DMS153 treated with DMSO at 0.1 percent for 48 hours (cell line): Measurements from ENCODE around the gene MAD1L1.

Source experiments
- DNase-seq: peaks from one replicate; lab custom pipeline; 2025; ENCODE audit not compliant: unreplicated experiment; lab: John Stamatoyannopoulos, UW

Gene MAD1L1

DNA sequence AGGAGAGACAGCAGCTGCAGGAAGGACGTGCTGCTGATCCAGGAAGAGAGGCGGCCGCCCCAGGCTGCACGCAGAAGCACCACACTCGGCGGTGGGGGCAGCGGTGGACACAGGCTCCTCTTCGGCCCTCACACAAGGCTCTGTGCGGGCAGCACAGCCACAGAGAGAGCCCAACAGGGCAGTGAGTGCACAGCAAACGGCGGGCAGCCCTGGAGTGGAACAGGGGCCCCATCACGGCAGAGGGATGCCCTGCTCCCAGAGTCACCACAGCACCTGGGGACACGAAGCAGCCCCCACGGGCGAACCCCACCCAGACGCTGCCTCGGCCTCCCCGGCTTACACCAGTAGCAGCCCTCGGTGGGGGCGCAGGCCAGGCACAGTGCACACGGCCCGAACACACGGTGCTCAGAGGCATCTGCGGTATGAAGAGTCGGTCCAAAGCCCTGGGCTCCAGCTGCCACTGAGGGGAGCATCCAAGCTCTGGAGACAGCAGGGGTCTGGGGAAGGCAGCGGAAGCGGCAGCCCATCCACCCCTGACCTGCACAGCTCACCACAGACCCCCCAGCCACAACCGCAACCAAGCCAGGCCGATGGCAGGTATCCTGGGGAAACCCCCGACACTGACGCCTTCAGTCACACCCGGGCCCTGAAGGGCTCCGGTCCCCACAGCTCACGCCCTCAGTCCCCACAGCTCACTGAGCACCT, 26.1 kb upstream of the MAD1L1 start:
- no peak for DNase-seq

DNA sequence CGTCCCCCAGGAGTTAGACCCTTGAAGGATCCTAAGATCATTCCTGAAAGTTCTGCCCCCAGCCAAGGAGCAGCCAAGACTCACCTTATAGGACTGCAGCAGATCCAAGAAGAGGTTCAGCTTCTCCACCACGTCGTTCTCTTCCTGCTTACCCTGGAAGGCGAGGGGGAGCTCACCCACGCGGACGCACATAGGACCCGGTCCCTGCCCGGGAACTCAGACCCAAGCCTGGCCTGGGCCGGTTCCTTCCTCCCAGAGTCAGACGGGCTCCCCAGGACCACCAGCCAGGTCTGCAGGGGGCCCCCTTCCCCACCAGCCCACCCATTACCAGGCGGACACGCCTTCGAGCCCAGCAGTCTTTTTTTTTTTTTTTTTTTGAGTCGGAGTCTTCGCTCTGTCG, 24.9 kb upstream of the MAD1L1 start:
- no peak for DNase-seq

DNA sequence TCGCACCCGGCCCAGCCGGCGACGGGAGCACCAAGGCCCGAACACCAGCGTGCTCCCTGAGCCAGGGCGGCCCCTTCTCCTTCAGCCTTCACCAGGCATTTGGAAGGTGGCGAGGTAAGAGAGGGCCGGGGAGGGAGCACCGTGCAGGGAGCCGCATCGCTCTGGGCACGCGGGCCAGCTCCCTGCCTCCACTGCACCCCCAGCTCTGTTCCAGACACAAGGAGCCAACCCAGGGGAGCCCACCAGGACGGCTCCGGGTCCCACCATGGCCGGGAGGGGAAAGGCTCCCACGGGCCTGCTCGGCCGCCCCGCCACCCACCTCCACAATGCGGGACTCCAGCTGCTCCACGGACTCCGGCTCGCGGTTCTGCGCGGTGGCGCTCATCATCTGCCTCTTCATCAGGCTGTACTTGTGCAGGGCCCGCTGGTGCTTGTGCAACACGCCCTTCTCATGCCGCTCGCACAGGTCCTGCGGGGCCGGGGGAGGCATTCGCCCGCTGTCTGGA, 24.4 kb upstream of the MAD1L1 start:
- DNase-seq, result no peak

DNA sequence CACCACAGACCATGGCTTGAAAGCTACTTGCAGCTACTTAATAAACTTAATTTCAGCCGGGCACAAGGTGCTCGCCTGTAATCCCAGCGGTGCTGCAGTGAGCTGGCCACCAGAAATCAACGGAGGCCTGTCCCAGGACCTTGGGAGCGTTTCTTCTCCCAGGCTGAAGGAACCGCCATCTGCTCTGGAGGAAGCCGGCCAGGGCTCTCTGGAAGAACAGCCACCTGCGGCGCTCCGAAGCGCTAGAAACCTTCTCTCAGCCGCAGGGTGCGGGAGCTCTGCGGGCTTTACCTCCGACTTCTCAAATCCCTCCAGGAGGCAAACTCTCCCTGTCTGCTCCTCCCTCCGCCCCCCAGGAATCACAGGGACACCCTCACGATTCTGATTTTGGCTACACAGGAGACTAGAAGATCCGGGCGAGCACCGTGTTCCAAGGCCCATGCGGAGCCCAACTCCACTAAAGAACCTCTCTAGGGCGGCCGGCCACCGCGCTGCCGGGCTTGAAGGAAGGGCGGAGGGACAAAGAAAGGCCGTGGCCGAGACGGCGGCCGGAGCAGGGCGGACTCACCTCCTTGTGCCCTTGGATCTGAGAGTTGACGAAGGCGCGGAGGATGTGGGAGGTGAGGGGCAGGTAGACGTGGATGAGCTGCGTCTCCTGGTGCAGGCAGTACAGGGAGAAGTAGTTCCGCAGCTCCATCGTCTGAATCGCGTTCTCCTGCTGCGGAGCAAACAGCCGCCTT, 23.7 kb upstream of the MAD1L1 start:
- DNase-seq, result no peak

DNA sequence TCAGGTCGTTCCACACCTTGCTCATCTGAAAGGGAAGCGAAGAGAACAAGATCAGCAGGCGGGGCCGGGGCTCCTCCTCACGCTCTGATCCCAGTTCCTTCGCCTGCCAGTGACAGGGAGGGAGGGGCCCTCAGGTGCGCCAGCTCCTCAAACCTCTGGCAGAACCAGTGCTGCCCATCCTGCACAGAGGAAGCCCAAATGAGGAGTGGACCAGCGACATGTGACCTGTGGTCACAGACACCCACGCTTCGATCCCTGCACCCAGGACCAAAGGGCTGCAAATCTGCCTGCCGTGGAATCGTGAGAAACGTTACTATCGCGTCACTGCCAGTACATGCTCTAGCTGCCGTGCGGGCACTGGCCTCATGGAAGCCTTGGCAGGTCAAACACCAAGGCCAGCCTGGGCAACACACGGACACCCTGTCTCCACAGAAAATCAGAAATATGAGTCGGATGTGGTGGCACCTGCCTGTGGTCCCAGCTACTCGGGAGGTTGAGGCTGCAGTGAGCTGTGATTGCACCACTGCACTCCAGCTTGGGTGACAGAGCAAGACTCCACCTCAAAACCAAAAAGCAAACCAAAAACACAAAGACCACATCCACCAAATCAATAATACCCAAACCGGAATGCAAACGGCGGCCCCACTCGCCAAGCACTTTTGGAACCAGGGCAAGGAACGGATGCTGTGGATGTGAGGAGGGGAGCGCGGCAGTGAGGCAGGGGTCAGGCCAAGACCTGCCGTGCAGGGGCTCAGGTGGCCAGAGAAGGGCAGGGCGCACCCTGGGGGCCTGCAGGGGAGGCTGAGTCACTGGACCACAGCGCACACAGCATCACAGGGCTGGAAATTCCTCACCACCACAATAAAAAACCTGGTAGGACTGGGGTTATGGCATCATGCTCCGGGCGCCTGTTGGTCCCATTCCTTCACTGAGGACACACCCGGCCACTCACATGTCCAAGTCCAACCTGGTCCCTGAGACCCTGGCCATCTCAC, 22.7 kb upstream of the MAD1L1 start:
- no peak for DNase-seq

DNA sequence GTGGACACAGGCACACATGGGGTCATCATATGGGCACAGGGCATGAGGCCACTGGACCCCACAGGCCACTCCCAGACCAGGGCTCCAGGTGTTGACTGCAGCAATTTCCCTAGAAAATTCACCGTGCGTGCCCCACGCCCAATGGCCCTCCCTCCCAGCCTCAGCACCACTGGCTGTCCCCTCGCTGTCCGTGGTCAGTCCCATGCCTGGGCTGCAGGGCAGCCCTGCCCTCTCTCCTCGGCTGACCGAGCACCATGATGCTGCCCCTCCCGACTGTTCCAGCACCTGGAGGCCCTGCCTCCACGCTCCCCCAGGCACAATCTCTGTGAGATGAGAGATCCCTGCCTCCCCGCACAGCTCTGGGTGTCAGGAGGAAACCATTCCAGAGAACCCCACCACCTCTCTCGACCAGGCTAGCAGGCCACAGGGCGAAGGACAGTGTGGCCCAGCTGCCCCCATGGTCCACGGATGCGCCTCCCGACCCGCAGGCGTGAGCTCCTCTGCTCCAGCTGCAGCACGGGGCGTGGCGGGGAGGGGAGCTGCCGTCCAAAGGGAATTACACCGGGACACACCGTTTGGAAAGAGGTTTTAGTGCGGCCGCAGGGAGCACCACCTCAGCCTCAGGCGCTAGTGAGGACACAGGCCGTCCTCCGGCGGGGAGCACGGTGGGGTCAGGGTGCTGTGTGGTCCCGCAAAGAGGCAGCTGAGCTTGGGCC, 21.8 kb upstream of the MAD1L1 start:
- DNase-seq, result no peak

DNA sequence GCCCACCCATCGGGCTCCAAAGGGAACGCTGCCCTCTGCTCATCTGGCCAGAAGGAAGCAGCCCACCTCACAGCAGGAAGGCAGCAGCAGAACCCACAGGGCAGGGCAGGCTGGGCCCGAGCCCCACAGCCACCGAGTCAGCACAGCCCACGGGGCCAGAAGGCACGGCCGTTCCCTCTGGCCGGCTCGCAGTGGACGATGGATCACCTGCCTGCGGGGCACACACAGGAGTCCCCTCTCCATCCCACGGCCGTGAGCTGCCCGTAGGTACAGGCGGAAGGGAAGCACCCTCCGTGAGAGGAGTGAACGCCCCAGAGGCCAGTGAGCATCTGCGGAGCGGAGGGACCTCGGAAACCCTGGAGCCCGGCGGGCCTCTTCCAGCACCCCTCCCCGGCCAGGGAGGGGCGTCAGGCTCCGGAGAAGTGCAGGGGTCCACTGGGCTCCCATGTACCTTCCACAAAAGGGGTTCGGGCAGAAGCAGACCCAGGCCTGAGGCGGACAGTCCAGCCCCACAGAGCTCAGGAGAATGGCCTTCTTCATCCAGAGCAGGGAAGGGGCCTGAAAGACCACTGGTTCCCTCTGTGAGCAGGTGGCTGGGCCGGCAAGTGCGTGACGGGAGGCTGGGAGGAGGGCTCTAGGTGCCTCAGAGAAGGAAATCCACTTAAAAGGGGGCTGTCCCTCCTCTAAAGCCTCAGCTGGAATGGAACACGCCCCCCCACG, 20.9 kb upstream of the MAD1L1 start:
- DNase-seq, result no peak

DNA sequence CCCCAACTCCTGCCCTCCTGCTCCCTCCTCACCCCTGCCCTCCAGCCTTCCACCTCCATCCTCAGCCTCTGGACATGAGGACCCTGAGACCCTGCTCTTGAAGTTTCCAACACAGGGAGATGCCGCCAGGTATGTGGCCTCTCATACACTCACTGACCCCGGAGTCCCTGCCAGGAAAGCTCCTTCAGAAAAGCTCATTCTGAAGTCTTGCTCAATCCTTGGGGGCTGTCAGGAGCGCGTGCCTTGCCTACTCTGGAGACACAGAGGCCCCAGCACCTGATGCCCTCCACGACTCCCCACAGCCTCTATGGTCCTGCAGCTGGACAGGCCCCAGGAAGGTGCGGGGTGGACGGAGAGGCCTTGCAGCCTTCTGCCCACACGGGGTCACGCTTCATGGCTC, 20.3 kb upstream of the MAD1L1 start:
- DNase-seq, result no peak

DNA sequence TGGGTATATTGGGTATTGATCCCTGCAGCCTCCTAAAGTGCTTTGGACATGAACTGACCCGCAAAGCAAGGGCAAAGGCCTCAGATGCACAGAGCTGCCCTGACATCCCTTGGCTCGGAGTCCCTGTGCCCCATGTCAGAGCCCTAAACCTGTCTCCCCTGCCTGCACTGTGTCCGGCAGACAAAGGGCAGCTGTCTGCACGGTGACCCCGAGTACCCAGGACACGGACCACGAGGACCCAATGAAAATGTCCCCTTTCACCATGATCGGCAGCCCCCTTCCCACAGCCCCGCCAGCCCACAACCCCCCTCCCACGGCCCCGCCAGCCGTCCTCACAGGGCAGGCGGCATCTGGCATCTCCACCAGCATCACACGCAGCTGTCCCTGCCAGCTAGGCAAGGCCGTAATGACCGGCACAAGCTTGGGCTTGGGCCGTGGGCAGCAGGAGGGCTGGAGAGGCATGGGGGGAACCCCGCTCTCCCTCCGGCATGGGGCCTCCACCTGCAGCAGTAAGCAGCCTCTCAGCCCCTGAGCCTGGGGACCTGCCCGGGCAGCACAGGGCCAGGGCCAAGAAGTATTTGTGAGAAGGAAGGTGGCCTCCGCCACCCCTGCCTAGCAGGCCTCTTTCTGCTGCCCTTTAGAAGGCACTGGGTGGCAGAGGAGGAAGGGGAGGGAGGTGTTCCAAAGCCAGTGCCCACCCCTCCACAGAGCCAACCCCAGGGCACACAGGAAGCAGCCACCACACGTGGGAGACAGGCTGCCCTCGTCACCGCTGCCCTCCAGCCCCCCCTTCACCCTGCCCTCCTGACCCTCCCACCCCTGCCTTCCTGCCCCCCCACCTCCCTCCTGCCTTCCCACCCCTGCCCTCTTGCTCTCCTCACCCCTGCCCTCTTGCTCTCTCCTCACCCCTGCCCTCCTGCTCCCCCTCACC, 19.4 kb upstream of the MAD1L1 start:
- no peak for DNase-seq

DNA sequence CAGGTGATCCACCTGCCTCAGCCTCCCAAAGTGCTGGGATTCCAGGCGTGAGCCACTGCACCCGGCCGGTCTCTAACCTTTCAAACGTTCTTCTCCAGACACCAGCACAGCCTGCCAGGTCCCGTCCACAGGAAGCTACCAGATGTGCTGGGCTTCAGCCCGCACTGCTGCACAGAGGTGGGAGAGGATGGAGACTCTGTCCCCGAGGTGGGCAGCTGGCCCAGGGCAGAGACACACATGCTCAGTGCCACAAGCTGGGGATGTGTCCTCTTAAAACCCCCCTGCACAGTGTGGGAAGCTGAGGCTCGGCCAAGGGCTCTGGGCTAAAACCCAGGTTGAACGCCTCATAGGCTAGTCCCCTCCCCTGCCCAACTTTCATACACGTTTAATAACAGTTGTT, 18.6 kb upstream of the MAD1L1 start:
- no peak for DNase-seq

DNA sequence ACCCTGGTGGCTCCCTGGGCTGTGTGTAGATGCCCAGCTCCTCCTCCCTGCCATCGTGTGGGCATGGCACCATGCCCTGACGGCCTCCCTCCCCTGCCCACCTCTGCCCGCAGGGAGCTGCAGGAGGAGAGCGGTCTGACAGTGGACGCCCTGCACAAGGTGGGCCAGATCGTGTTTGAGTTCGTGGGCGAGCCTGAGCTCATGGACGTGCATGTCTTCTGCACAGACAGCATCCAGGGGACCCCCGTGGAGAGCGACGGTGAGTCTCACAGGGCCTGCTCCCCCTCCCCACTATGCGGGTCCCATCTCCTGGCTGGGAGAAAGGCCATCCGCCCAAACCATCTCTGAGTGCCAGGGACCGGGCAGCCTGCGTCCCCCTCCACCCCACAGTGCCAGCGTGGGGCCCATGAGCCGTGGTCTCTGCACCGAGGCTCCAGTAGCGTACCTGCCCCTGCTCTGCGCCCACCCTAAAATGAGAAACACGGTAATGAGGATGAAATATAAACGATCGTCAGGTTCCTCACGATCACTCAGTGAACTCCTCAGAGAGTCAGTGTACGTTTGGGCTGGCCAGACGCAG, 17.1 kb upstream of the MAD1L1 start:
- DNase-seq, result no peak

DNA sequence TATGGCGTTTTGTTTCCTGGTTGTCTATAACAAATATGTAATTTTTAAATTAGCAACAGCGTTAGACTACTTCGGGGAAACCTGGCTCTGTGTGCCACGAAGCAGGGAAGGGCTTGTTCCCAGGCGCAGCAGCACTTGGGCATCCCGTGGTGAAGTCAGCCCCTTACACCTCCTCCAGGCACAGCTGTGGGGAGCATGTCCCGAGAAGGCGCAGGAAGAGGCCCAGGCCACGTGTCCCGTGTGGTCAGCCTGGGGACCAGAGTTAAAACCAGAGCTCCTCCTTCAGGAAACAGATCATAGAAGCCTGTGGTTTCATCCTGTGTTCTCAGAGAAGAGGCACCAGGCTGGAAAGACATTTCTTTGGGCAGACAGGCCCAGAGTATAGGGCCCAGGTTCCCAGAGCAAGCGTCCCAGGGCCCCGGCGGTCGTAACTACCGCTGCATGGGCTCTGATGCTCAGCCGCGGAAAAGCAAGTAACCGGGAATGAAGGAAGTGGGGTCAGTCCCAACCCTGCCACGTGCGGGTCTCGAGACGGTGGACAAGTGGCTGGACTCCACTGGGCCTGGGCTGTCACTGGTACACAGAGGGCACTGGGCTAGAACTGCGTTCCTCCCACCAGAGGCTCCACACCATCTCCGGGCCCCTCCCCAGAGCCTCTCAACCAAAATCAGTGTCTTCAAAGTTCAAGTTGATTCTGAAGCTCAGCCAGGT, 16.4 kb upstream of the MAD1L1 start:
- no peak for DNase-seq

DNA sequence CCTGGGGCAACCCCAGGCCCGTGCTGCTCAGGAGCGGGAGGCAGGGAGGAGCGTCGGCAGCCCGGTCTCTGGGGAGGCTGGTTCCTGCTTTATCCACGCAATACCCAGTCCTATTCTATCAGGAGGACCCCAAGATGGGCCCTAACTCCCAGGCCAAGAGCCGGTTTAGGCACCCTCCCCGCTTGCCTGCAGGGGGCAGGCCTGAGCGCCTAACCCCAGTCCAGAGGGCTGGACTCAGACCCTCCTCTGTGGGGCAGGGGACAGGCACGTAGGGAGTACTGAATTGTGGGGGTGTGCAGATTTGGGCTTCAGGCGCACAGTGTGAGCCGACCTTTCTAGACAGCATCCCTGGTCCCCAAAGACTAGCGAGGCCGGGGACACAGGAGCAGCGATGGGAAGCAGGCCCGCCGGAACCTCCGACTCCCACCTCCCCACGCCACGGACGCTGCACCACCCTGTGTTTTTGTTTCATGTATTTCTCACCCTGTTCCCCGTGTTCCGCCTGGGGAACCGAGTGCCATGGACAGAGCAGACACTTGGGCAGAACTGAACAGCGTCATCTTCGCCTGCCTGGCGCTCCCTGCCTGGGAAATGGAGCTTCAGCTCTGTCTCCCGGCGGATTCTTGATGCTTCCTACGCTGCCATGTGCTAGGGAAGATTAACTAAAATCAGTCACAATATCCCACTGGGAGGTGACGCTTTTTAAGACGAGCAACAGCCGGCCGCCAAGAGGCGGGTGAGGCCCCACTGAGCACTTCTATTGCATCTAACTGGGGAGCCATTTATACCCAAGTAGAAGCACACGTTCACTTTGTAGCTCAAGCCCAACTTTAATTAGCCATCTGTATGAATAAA, 14.6 kb upstream of the MAD1L1 start:
- DNase-seq, result no peak

DNA sequence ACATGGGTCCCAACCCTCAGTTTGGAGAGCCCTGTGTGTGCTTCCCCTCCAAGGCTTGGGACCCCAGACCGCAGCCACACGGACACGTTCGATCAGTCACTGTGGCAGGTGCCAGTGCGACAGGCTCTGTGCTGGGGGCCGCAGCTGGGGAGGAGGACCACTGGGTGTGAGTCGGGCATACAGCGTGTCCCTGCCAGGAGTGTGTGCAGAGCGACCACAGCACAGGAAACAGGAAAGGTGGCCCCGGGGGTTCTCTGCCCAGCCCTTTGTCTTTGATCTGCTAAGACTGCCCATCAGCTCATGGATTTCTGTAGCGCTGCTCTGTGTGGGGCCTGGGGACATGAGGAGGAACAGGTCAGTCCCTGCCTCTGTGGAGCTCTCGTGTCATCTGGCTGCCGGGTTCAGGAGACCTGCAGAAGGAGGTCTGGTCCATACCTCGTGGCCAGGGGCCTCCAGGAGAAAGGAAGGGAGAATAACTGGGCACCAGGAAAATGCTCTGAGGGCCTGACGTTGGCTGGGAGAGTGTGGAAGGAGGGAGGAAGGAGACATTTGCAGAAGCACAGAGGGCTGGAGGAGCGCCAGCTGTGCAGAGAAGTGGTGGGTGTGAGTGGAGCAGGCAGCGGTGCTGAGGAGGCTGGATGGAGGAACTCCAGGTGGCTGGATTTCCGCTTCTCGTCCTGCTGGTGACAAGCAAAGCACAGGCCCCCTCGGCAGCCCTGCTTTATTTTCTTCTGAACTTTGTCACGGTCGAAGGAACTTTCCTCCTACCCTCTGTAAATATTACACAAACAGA, 13.3 kb upstream of the MAD1L1 start:
- DNase-seq, result no peak

DNA sequence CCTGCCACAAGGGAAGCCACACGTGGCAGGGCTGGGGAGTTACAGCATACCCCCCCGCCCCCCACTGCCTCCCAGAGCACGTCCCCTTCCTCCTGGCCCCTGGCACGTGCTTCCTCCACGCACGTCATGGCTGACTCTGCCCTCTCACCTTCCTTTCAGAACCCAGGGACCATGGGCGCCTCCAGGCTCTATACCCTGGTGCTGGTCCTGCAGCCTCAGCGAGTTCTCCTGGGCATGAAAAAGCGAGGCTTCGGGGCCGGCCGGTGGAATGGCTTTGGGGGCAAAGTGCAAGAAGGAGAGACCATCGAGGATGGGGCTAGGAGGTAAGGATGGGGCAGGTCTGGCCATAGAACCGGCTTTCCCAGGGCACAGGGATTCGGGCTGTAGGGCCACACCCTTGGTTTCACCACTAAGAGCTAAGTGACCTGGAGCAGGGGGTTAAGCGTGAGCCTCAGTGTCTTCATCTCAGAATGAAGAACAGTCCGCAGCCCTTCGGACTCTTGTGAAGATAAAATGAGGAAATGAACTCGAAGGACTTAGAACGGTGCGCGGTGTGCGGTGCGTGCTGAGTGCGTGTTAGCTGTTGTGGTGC, 11.8 kb upstream of the MAD1L1 start:
- DNase-seq, result no peak

DNA sequence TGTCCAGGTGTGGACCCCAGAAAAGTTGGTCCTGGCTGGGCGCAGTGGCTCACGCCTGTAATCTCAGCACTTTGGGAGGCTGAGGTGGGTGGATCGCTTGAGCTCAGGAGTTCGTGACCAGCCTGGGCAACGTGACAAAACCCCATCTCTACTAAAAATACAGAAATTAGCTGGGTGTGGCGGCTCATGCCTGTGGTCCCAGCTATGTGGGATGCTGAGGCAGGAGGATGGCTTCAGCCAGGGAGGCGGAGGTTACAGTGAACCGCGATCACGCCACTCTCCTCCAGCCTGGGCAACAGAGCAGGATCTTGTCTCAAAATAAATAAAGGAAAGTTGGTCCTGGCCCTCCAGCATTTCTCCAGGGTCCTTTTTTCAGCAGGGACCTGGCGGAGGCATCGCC, 10.7 kb upstream of the MAD1L1 start:
- DNase-seq, result no peak
